ENCODE data around the gene CTSS.
"Not testable (repeated sequence)": the region's sequence is repeated elsewhere in the genome, so short reads cannot be mapped to it uniquely, and the experiment has no call there.

CTSS gene

GRCh38 chr1:150765296-150765976, at the start of gene CTSS:
TSS of gene CTSS (minus strand) at chr1:150765778. CDS start at chr1:150764763, 1,015 bp downstream.
- DNase-seq: no peak

GRCh38 chr1:150813028-150813707, 47.6 kb upstream of the CTSS start:
- DNase-seq: no peak

- no peak for DNase-seq
These were observed 45.5 kb upstream of the CTSS start for GRCh38 chr1:150810958-150811659.

GRCh38 chr1:150809651-150810050, 44.1 kb upstream of the CTSS start:
- DNase-seq: no peak

- no peak for DNase-seq
These were observed 43.3 kb upstream of the CTSS start for GRCh38 chr1:150808846-150809245.

- no peak for DNase-seq
These were observed 42.5 kb upstream of the CTSS start, which contains the start of gene CTSK for GRCh38 chr1:150808121-150808520. TSS of gene CTSK (minus strand) at chr1:150808260. CDS start at chr1:150806805, 1,455 bp downstream.

- no peak for DNase-seq
These were observed 41.9 kb upstream of the CTSS start for GRCh38 chr1:150807249-150808023.

- DNase-seq: no peak
These were observed 40.3 kb upstream of the CTSS start for GRCh38 chr1:150805899-150806298.

GRCh38 chr1:150804671-150805070, 39.1 kb upstream of the CTSS start:
- no peak for DNase-seq

GRCh38 chr1:150799089-150799488, 33.5 kb upstream of the CTSS start:
- DNase-seq: no peak

- DNase-seq: peak; percentile 31
These were observed 32.9 kb upstream of the CTSS start for GRCh38 chr1:150798525-150798924.

- no peak for DNase-seq
These were observed 30.8 kb upstream of the CTSS start for GRCh38 chr1:150796374-150796773.

GRCh38 chr1:150793778-150794177, 28.2 kb upstream of the CTSS start:
- not testable (repeated sequence) for DNase-seq

GRCh38 chr1:150793221-150793620, 27.6 kb upstream of the CTSS start:
- no peak for DNase-seq

- DNase-seq: no peak
These were observed 26.0 kb upstream of the CTSS start for GRCh38 chr1:150791585-150791984.

- DNase-seq: no peak
These were observed 23.8 kb upstream of the CTSS start for GRCh38 chr1:150789396-150789795.

- no peak for DNase-seq
These were observed 23.4 kb upstream of the CTSS start for GRCh38 chr1:150788946-150789345.

- no peak for DNase-seq
These were observed 21.9 kb upstream of the CTSS start for GRCh38 chr1:150787455-150787854.

- no peak for DNase-seq
These were observed 14.9 kb upstream of the CTSS start for GRCh38 chr1:150780510-150780909.

GRCh38 chr1:150778409-150778808, 12.8 kb upstream of the CTSS start:
- no peak for DNase-seq

- no peak for DNase-seq
These were observed 12.0 kb upstream of the CTSS start for GRCh38 chr1:150777544-150777943.

- DNase-seq: not testable (repeated sequence)
These were observed 10.4 kb upstream of the CTSS start for GRCh38 chr1:150775931-150776505.

GRCh38 chr1:150775276-150775675, 9.7 kb upstream of the CTSS start:
- DNase-seq: no peak
